HG02571 (cell line): Measurements from ENCODE around the gene CCDC116.

Experiments
- ATAC-seq: cut with Tn5 transposase; IDR thresholded peaks from one replicate; pipeline ENCODE4 v1.9.1; 2021; ENCODE audit warnings: mild to moderate bottlenecking, moderate library complexity; ENCODE audit not compliant: unreplicated experiment

Gene CCDC116

DNA sequence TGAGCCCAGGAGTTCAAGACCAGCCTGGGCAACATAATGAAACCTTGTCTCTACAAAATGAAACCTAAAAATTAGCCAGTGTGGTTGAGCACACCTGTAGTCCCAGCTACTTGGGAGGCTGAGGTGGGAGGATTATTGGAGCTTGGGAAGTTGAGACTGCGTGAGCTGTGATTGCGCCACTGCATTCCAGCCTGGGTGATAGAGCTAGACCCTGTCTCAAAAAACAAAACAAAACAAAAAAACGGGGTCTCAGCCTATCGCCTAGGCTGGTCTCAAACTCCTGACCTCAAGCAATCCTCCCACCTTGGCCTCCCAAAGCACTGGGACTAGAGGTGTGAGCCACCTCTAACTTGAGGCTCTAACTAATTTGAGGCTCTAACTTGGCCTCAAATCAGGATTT lies 46.8 kb downstream of the CCDC116 start:
- ATAC-seq: no peak

DNA sequence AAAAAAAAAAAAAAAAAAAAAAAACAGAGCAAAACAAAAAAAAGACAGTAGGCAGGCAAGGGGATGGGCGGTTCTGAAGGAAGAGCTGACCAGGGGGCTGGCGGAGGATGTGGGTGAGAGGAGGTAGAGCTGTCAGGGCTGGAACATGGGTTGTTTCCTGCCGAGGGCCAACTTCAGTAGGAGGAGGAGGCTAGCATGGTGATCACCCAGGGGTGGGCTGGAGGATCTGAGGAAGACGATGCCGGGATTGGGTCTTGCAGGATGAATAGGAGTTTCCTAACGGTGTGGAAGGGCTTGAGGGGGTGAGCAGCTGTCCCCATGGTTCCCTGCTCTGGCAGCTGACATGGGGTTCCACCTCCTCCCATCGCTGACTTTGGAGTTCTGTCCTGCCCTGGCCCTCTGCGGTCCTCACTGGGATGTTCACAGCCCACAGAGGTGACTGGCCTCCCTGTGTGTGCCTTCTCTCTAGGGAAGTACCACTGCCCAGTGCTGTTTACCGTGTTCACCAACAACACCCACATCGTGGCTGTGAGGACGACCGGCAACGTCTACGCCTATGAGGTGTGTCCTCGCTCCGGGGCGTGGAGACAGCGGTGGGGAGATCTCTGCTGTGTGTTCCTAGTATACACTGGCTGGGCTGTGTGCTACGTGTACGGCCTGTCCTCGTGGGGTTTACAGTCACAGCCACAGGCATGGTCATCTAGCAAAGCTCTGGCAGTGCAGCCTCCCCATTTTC lies 48.4 kb downstream of the CCDC116 start:
- no peak for ATAC-seq

DNA sequence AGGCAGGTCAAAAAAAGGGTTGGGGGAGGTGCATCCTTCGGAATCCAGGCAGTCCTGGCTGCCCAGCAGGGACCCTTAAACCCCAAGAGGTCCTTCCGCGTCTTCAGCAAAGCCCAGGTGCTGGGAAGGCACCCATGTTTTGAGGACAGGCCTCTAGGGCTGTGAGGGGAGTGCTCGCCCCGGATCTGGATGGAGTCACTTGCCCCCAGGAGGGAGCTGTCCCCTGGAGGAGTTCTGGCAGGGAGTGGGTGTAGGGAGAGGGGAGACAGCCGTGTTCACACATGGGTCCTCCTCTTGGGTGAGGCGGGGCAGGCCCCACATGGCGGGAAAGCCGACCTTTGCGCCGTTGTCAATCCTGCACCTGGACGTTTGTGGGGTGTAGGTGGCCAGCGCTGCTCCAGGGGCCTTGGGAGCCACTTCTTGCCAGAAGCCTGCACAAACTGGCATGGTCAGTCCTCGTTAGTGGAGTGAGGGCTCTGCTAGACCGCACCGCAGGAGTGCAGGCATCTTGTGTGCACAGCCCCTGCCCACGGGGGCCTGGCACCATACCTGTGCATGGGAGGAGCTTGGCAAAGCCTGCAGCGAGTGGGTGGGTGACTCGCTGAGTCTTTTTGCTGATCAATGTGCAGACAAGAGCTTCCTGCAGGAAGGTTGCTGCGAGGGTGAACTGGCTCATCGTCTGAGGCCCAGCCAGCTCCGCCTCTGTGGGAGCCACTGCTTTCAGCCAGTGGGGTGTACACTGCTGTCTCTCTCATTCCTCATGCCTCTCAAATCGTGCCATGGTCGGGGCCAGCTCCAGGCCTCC lies 49.2 kb downstream of the CCDC116 start:
- ATAC-seq: no peak

DNA sequence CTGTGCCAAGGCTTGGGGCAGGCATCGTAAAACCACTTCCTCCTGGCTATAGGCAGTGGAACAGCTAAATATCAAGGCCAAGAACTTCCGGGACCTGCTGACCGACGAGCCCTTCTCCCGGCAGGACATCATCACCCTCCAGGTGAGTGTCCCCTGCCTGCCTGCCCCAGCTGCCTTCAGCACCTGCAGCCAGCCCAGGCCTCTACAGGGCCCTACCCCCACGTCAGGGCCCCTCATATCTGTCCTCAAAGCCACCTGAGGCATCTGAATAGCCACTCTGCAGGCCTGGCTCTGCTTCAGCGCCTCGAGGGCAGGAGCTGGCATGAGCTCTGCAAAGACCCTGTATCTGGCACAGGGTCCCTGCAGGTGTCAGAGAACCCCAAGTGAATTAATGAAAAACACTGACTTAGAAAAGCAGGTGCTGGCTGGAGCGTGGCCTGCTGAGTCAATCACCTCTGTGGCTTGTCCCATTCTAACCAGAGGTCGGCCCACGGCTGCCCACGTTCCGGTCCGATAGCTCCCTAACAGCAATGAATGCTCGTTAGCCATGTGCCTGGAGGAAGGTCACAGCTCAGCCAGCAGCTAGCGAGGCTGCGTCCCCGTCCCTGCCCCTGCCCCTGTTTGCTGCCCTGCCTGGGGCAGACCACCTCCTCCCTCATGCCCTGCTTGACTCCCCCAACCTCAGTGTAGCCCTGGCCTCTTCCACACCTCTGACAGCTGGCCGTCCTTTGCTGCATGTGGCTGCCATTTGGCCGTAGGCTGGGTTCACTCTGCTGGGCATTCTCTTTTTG lies 50.0 kb downstream of the CCDC116 start:
- no peak for ATAC-seq

DNA sequence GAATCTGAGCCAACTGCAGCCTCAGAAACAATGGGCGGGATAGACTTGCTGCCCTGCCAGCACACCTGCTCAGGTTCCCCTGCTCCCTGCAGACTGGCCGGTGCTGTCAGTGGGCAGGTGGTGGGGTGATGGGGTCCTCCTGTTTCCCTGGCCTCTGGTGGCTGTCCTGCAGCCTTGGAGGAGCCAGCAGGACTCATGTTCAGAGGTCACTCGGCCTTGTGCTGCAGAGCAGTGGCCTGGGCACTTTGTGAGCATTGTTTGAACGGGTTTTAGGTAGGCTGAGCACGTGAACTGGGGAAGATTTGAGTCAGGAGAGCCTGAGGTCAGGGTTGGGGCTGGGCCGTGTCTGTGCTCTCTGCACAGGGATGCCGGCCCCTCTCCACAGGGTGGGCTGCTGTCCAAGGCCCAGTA lies 50.8 kb downstream of the CCDC116 start:
- ATAC-seq: no peak

DNA sequence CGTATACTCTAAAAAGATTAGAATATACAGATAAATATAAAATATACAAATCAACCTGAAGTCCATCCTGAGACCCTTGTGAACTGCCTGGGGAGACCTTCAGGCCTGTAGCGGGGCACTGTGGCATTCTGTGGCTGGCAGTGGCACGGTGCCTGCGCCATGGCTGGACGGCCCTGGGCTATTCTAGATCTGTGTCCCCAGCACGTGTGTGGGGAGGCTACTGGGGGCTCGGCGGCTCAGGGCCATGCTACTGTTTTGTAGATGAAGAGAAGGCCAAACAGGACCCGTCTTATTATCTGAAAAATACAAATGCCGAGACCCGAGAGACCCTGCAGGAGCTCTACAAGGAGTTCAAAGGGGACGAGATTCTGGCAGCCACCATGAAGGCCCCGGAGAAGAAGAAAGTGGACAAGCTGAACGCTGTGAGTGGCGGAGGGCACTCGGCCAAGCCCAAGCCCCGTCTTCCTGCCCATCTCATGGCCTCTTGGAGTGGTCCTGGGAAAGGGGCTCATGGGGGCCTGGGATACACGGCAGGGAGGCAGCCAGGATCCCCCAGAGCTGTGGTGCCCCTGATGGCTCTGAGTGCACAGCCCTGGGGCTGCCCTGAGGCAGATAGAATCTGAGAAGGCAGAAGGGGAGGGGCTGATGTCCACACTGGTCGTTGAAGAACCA lies 52.1 kb downstream of the CCDC116 start:
- ATAC-seq: no peak

DNA sequence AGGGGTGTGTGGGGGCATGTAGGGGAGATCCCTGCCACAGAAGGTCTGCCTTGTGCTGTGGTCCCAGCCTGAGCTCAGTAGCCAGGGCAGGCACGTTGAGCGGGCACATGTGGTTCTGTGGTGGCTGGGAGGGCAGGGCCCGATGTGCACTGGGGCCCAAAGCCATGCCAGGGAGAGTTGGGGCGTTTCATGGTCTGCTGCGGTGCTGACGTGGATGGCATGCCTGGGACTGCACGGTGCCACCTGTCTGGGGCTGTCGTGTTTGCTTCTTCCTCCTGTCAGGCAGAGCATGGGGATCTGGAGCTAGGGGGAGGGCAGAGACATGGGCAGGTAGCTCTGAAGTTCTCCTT lies 52.6 kb downstream of the CCDC116 start:
- no peak for ATAC-seq

DNA sequence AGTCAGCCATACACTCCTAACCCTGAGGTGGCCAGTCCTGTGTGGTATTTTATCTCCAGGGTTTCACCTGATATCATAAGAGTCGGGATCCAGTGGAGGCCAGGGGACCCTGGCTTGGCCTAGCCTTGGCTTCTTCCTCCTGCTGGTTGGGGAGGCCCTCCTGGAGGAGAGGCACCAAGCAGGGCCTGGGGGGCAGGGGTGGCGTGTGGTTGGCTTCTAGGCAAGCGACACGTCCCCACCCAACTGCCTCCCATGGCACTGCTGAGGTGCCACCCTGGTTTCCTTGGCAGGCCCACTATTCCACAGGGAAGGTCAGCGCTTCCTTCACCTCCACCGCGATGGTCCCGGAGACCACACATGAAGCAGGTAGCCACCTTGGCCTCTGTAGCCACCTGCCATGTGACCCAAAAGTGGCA lies 53.6 kb downstream of the CCDC116 start:
- no peak for ATAC-seq
